Measurements from ENCODE around the gene GREB1L. TPM values are rescaled to one million over a fixed set of nuclear protein-coding genes. Genes with fewer than 3 reads are reported as not detected.
"Not testable (repeated sequence)": the region's sequence is repeated elsewhere in the genome, so short reads cannot be mapped to it uniquely, and the experiment has no call there.

GREB1L gene
- total RNA-seq, 6 experiments from 2014 or later = 1.9 to 10.8 (median 2.3) TPM

DNA sequence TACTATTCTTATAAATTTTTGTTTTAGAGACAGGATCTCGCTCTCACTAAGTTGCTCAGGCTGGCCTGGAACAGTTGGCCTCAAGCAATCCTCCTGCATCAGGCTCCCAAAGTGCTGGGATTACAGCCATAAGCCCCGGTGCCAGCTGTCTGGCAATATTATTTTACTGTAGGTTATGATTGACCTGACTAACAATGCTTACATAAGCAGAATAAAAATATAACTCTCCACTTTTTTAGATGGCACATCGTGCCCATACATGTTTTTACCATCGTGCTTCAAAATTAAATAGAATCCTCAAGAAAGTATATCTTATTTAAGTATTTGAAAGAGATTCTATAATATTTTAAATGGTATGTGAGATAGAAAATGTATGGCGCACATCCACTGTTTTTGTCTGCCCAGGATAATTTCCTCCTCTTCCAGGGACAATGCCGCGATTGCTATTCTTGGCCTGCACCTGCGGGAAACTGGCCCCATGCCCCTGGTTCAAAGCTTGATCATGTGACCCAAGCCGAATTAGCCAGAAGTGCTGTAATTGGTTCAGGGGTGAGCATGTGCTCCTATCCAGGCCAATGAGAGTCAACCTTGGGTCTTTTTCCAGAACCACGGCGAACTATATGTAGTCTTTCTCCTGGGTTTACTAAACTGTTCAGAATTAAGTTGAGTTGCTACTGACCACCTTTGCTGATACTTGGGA, 38.3 kb upstream of the GREB1L start:
- Mint-ChIP-seq H3K4me3 (no peak overlapping the region), H3K9me3 (no peaks in the 10 kb centered on the region), H3K27me3 (ENCODE audit: insufficient read depth) (peaks cover 2% of the 10 kb centered on the region; the same call in 1 of the 2 replicates), H3K36me3 (ENCODE audit: low read depth) (no peaks in the 10 kb centered on the region), H3K27ac (no peak overlapping the region), H3K4me1 (ENCODE audit: low read depth) (no peaks in the 10 kb centered on the region; the same call in 1 of the 2 replicates)
- no peak for DNase-seq
- no peak for TF ChIP-seq CTCF (IDR thresholded peaks at IDR 0.05)

- Mint-ChIP-seq H3K9me3 (no peaks in the 10 kb centered on the region), H3K27me3 (ENCODE audit: insufficient read depth) (peaks cover 2% of the 10 kb centered on the region; the same call in 1 of the 2 replicates), H3K4me3 (no peak overlapping the region), H3K36me3 (ENCODE audit: low read depth) (no peaks in the 10 kb centered on the region), H3K27ac (no peak overlapping the region), H3K4me1 (ENCODE audit: low read depth) (no peaks in the 10 kb centered on the region; the same call in 1 of the 2 replicates)
- DNase-seq = no peak
- no peak for TF ChIP-seq CTCF (IDR thresholded peaks at IDR 0.05)
Observed at GRCh38 chr18:21205695-21206094, 36.3 kb upstream of the GREB1L start.

DNA sequence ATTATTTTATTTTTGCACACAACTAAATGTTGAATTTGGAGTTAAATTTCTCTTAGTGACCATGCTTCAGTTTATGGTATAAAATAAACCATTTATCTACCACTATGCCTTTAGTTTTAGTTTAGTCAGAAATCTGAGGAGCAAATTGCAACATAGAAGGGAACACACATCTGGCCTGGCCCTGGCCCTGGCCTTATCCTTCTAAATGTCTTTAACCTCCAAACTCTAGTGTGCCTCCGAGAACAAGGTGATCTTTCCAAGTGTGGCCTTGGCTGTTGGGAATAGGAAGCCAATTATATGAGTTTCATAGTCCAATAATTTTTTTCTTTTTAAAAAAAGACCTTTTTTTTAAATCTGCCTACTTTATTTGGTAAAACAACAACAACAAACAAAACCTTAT, 31.8 kb upstream of the GREB1L start:
- H3K27me3 Mint-ChIP-seq (ENCODE audit: insufficient read depth) = peaks cover 4% of the 10 kb centered on the region; the same call in 1 of the 2 replicates
- no peaks in the 10 kb centered on the region for H3K36me3 Mint-ChIP-seq (ENCODE audit: low read depth)
- H3K4me3 Mint-ChIP-seq = no peak overlapping the region
- no peaks in the 10 kb centered on the region for H3K9me3 Mint-ChIP-seq
- peaks cover 5% of the 10 kb centered on the region; the same call in 1 of the 2 replicates for H3K4me1 Mint-ChIP-seq (ENCODE audit: low read depth)
- DNase-seq = no peak
- no peak overlapping the region for H3K27ac Mint-ChIP-seq
- TF ChIP-seq CTCF (IDR thresholded peaks at IDR 0.05) = no peak

DNA sequence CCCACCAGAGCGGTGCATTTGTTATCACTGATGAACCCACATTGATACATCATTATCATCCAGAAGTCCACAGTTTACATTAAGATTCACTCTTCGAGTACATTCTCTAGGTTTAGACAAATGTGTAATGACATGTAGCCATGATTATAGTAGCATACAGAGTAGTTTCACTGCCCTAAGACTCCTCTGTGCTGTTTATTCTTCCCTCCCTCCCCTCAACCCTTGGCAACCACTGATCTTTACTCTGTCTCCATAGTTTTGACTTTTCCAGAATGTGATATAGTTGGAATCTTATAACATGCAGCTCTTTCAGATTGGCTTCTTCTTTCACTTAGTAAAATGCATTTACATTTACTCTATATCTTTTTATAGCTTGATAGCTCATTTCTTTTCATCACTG, 31.2 kb upstream of the GREB1L start:
- peaks cover 5% of the 10 kb centered on the region; the same call in 1 of the 2 replicates for H3K4me1 Mint-ChIP-seq (ENCODE audit: low read depth)
- H3K27ac Mint-ChIP-seq = no peak overlapping the region
- H3K9me3 Mint-ChIP-seq = no peaks in the 10 kb centered on the region
- no peak for DNase-seq
- H3K27me3 Mint-ChIP-seq (ENCODE audit: insufficient read depth) = peaks cover 4% of the 10 kb centered on the region; the same call in 1 of the 2 replicates
- H3K4me3 Mint-ChIP-seq = no peak overlapping the region
- TF ChIP-seq CTCF (IDR thresholded peaks at IDR 0.05) = no peak
- no peaks in the 10 kb centered on the region for H3K36me3 Mint-ChIP-seq (ENCODE audit: low read depth)

DNA sequence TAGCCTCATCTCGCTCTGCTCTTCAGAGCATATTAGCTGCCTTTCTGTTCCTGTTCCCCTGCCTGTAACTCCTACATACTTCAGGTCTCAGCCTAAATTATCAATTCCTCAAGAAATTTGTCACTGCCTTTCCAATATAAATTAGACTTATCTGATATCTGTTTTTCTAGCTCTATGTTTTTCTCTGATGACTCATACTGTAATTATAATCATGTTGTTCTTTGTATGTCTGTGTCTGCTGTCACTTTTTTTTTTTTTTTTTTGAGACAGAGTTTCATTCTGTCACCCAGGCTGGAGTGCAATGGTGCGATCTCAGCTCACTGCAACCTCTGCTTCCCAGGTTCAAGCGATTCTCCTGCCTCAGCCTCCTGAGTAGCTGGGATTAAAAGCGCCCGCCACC, 27.6 kb upstream of the GREB1L start:
- H3K4me3 Mint-ChIP-seq; DNase-seq; H3K27me3 Mint-ChIP-seq (ENCODE audit: insufficient read depth); H3K27ac Mint-ChIP-seq; H3K9me3 Mint-ChIP-seq; H3K4me1 Mint-ChIP-seq (ENCODE audit: low read depth); H3K36me3 Mint-ChIP-seq (ENCODE audit: low read depth): not testable (repeated sequence)

DNA sequence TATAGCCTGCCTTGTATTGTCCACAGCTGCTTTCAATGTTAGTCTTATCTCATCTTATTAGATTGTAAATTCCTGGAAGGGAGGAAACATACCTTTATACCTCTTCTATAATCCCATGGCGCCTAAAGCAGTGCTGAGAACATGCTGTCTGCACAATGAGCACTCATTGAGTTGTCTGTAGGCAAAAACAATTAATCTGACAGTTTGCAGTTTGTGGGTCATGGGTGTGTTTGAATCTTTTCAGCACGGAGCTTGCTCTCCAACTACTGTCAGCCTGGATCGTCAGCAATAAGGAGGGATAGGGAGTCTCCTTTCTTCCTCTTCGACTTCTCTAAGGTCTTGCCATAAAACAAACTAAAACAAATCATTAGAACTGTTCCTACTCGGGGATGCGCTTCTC, 26.5 kb upstream of the GREB1L start:
- Mint-ChIP-seq H3K4me1 (ENCODE audit: low read depth) (peaks cover 5% of the 10 kb centered on the region; the same call in 1 of the 2 replicates), H3K9me3 (no peaks in the 10 kb centered on the region), H3K27me3 (ENCODE audit: insufficient read depth) (peaks cover 4% of the 10 kb centered on the region; the same call in 1 of the 2 replicates), H3K36me3 (ENCODE audit: low read depth) (no peaks in the 10 kb centered on the region), H3K27ac (no peak overlapping the region), H3K4me3 (no peak overlapping the region)
- DNase-seq = no peak
- TF ChIP-seq CTCF (IDR thresholded peaks at IDR 0.05) = no peak

All from HFFc6 (cell line).